Large intestine (tissue), 12 donors: ENCODE data around the gene GLTP. TPM values are rescaled to one million over a fixed set of nuclear protein-coding genes. Genes with fewer than 3 reads are reported as not detected.
A peak's percentile ranks its signal among the peaks of the same experiment; 100 is the strongest.
"Not testable (repeated sequence)": the region's sequence is repeated elsewhere in the genome, so short reads cannot be mapped to it uniquely, and the experiment has no call there.

Experiments
- DNase-seq, 2 donors: peaks; one replicate each; pipeline versions ENCODE4 v3.0.0 to v3.0.0-alpha.2; 2013
- H3K27ac ChIP-seq: one replicate; pipeline ENCODE4 v1.5.1; 2013; ENCODE audit warnings: low read length
- H3K27me3 ChIP-seq: 2 replicates; pipeline ENCODE4 v1.6.1; 2013; ENCODE audit warnings: low read length; ENCODE audit not compliant: control insufficient read depth, insufficient read depth
- H3K36me3 ChIP-seq: 2 replicates; pipeline ENCODE4 v1.6.1; 2013; ENCODE audit warnings: low read length; ENCODE audit not compliant: control insufficient read depth, insufficient read depth
- H3K4me1 ChIP-seq: one replicate; pipeline ENCODE4 v1.6.1; 2013; ENCODE audit warnings: low read length; ENCODE audit not compliant: control insufficient read depth, insufficient read depth
- H3K4me3 ChIP-seq: one replicate; pipeline ENCODE4 v1.5.1; 2013; ENCODE audit warnings: low read length
- H3K9me3 ChIP-seq: one replicate; pipeline ENCODE4 v1.6.1; 2013; ENCODE audit warnings: mild to moderate bottlenecking, low read depth, low read length, moderate library complexity; ENCODE audit not compliant: control insufficient read depth
- WGBS: methylation state at CpG from one replicate; pipeline ENCODE4 v1.1.5; 2013; ENCODE audit warnings: low lambda C conversion rate; ENCODE audit not compliant: insufficient coverage; 5-methylcytosine and 5-hydroxymethylcytosine counted together
- long read RNA-seq, 11 donors: transcript quantifications; one replicate each; lab custom pipeline, GENCODE V29; 2026
- polyA plus RNA-seq: library from polyadenylated mRNA; unstranded; fragments of 120-200 nt; gene quantifications from one replicate; pipeline ENCODE4 v1.2.1, GENCODE V29; 2013

The GLTP gene, protein sequence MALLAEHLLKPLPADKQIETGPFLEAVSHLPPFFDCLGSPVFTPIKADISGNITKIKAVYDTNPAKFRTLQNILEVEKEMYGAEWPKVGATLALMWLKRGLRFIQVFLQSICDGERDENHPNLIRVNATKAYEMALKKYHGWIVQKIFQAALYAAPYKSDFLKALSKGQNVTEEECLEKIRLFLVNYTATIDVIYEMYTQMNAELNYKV
- 24.3 TPM for polyA plus RNA-seq
- long read RNA-seq, donor 1, transcript GLTP-201 (5 exons, 2,356 nt), result major isoform, 7 of 8 reads
- long read RNA-seq, donor 1, partial matches to known transcripts, result 0 of 8 reads
- long read RNA-seq, donor 1, other reads (novel, unspliced or antisense), result 0 of 8 reads
- long read RNA-seq, donor 2, transcript GLTP-201 (5 exons, 2,356 nt), result major isoform, 16 of 17 reads
- long read RNA-seq, donor 2, partial matches to known transcripts, result 0 of 17 reads
- long read RNA-seq, donor 2, other reads (novel, unspliced or antisense), result 0 of 17 reads
- long read RNA-seq, donor 3, result 0 reads
- long read RNA-seq, donor 4, result 0 reads
- long read RNA-seq, donor 5, transcript GLTP-201 (5 exons, 2,356 nt), result major isoform, 8 of 8 reads
- long read RNA-seq, donor 5, partial matches to known transcripts, result 0 of 8 reads
- long read RNA-seq, donor 5, other reads (novel, unspliced or antisense), result 0 of 8 reads
- long read RNA-seq, donor 6, transcript GLTP-201 (5 exons, 2,356 nt), result major isoform, 15 of 15 reads
- long read RNA-seq, donor 6, partial matches to known transcripts, result 0 of 15 reads
- long read RNA-seq, donor 6, other reads (novel, unspliced or antisense), result 0 of 15 reads
- long read RNA-seq, donor 7, transcript GLTP-201 (5 exons, 2,356 nt), result major isoform, 9 of 9 reads
- long read RNA-seq, donor 7, partial matches to known transcripts, result 0 of 9 reads
- long read RNA-seq, donor 7, other reads (novel, unspliced or antisense), result 0 of 9 reads
- long read RNA-seq, donor 8, transcript GLTP-201 (5 exons, 2,356 nt), result major isoform, 21 of 21 reads
- long read RNA-seq, donor 8, partial matches to known transcripts, result 0 of 21 reads
- long read RNA-seq, donor 8, other reads (novel, unspliced or antisense), result 0 of 21 reads
- long read RNA-seq, donor 9, transcript GLTP-201 (5 exons, 2,356 nt), result major isoform, 11 of 11 reads
- long read RNA-seq, donor 9, partial matches to known transcripts, result 0 of 11 reads
- long read RNA-seq, donor 9, other reads (novel, unspliced or antisense), result 0 of 11 reads
- long read RNA-seq, donor 10, transcript GLTP-201 (5 exons, 2,356 nt), result major isoform, 8 of 9 reads
- long read RNA-seq, donor 10, partial matches to known transcripts, result 0 of 9 reads
- long read RNA-seq, donor 10, other reads (novel, unspliced or antisense), result 0 of 9 reads
- long read RNA-seq, donor 11, transcript GLTP-201 (5 exons, 2,356 nt), result major isoform, 6 of 6 reads
- long read RNA-seq, donor 11, partial matches to known transcripts, result 0 of 6 reads
- long read RNA-seq, donor 11, other reads (novel, unspliced or antisense), result 0 of 6 reads

DNA sequence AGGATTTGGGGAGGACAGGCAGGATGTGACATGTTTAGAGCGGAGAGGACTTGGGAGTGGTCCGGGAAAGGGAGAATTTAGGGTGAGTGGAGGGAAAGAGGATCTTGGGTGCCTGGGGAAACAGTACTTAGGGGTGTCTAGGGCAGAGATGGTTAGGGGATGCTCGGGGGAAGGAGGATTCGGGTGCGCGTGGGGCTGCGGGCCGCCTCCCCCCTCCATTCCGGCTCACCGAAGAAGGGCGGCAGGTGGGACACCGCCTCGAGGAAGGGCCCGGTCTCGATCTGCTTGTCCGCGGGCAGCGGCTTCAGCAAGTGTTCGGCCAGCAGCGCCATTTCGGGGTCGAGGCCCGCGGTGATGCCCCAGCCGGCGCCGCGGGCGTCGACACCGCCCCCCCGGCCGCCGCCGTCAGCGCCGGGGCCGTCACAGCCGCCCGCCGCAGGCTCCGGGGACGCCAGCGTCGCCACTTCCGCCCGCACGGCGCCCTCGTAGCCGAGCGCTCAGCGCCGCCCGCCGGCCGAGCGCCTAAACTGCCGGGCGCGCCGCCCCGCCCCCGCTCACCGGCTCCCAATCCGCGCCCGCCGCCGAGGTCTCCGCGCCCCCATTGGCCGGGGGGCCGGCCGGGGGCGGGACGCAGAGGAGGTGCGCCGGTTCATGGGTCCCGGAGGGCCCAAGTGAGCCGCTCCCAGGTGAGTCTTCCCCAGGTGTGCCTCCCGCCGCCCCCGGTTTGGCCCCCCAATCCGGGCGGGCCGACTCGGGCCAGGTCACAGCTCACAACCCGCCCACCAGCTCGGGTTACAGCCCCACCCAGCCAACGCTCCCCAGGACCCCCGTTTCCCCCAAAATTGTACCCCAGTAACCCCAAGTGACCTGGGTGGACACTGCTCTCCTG is at the start of gene GLTP:
TSS of gene GLTP (minus strand) at position 499 of the 889 bp plus-strand sequence. CDS start at position 332, 167 bp downstream.
- H3K4me3 ChIP-seq, result peak within 1 kb of the TSS; percentile 69
- peak; percentile 89 to 93 for DNase-seq
- no CpG with 5 or more reads among the region's 92 CpGs for WGBS
- H3K27ac ChIP-seq, result peak within 1 kb of the TSS; percentile 39
- H3K27me3 ChIP-seq, result no peaks in the 10 kb centered on the region
- H3K4me1 ChIP-seq, result peaks cover 33% of the 10 kb centered on the region
- H3K36me3 ChIP-seq, result no peaks in the 10 kb centered on the region
- no peaks in the 10 kb centered on the region for H3K9me3 ChIP-seq

DNA sequence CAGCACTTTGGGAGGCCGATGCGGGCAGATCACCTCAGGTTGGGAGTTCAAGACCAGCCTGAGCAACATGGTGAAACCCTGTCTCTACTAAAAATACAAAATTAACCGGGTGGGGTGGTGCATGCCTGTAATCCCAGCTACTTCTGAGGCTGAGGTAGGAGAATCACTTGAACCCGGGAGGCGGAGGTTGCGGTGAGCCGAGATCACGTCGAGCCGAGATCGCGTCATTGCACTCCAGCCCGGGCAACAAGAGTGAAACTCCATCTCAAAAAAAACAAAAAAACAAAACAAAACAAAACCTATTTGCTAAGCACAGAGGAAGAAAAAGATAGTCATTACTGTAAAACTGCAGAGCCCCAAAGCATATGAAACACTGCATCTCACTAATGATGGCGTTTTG is 49.0 kb upstream of the GLTP start:
- DNase-seq, H3K27me3 ChIP-seq, H3K9me3 ChIP-seq, H3K27ac ChIP-seq, H3K4me3 ChIP-seq, H3K4me1 ChIP-seq: not testable (repeated sequence)
- peaks cover 46% of the 10 kb centered on the region for H3K36me3 ChIP-seq
- 100% methylated on average over 1 of the region's 14 CpGs for WGBS

DNA sequence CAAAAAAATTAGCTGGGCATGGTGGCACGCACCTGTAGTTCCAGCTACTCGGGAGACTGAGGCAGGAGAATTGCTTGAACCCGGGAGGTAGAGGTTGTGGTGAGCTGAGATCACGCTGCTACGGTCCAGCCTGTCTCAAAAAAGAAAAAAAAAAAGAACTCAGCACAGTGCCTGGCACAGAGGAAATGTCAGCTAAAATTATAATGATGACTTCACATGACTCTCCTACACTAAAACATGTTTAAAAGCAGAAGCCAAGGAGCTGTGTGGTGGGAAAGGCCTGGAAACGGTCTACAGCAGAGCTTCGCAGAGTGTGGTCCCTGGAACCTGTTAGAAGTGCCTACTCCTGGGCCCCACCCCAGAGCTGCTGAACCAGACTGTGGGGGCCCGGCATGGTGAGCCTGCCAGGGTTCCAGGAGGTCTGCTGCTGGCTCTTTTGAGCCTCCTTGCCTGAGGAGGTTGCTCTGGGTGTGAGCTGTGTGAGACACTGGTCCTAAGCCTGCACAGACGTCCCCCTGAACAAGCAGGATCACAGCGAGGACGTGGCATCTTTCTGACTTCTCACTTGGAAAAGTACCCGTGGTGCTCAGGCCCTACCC is 47.8 kb upstream of the GLTP start:
- Histone ChIP-seq H3K27ac (no peak overlapping the region), H3K27me3 (no peaks in the 10 kb centered on the region), H3K4me3 (no peak overlapping the region), H3K36me3 (peaks cover 39% of the 10 kb centered on the region), H3K4me1 (no peaks in the 10 kb centered on the region), H3K9me3 (no peaks in the 10 kb centered on the region)
- WGBS, result no CpG with 5 or more reads among the region's 12 CpGs
- DNase-seq, result no peak

DNA sequence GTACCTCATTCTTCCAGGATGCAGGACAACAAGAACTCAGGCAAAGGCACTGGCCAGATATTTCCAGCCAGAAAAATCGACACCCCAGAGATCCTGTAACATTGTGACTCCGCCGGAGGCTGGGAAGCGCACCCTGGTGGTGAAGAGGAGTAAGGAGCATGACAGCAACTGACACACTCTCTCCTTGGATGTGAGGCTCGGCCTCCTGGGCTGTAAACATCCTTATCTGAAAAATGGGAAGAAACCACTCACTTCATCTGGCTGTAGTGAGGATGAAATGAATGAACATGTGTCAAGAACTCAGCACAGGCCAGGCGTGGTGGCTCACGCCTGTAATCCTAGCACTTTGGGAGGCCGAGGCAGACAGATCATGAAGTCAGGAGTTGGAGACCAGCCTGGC is 47.3 kb upstream of the GLTP start:
- Histone ChIP-seq H3K27ac (no peak overlapping the region), H3K27me3 (no peaks in the 10 kb centered on the region), H3K4me3 (no peak overlapping the region), H3K36me3 (peaks cover 34% of the 10 kb centered on the region), H3K9me3 (no peaks in the 10 kb centered on the region), H3K4me1 (no peaks in the 10 kb centered on the region)
- WGBS, result no CpG with 5 or more reads among the region's 8 CpGs
- DNase-seq, result no peak

DNA sequence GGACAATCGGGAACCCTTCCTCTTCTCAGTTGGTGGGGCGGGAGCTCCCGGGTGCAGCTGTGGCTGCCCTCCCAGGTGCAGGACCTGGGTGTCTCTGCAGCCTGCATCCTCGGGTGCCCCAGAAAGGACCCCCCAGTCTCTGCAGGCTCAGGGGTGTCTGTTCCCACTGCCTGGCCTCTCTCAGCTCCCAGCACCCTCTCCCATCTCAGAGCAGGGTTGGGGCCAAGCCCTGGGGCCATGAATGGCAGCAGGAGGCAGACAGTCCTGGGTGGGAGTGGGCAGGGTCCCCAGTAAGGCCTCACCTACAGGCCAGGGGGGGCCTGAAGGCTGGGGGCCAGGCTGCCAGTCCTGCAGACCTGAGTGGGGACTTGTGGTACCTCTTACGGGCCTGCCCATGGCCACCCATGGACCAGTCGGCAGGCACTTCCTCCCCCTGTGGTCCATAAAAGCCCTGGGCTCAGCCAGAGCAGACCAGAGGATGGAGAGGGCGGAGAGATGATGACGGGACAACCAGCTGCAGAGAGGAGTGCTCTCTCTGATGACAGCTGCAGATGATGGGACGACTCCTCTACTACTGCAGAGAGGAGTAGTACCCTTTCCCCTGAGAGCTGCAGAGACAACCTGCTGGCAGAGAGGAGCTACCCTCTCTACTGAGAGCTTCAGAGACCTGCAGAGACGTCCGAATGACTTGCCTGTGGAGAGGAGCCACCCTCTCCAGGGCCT is 46.3 kb upstream of the GLTP start:
- WGBS, result no CpG with 5 or more reads among the region's 11 CpGs
- DNase-seq, result no peak

DNA sequence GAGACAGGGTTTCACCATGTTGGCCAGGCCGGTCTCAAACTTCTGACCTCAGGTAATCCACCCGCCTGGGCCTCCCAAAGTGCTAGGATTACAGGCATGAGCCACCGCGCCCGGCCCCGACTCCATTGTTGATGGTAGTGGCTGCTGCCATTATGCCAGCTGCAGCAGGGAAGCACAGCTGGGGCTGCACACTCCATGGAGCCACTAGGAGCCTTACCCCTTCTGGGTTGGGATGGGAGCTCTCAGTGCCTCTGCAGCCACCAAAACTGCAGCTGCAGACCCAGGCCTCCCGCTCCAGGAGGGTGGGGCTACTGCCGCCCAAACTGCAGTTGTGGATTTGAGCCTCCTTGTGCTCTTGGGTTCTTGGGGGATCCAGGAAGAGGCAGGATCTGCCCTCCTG is 45.7 kb upstream of the GLTP start:
- H3K27ac ChIP-seq, result no peak overlapping the region
- WGBS, result no CpG with 5 or more reads among the region's 8 CpGs
- H3K36me3 ChIP-seq, result peaks cover 26% of the 10 kb centered on the region
- H3K4me1 ChIP-seq, result no peaks in the 10 kb centered on the region
- no peak overlapping the region for H3K4me3 ChIP-seq
- no peaks in the 10 kb centered on the region for H3K9me3 ChIP-seq
- H3K27me3 ChIP-seq, result no peaks in the 10 kb centered on the region
- DNase-seq, result no peak

More for the DNA sequence above, 46.3 kb upstream of the GLTP start:
- Histone ChIP-seq H3K9me3 (no peaks in the 10 kb centered on the region), H3K4me1 (no peaks in the 10 kb centered on the region), H3K27me3 (no peaks in the 10 kb centered on the region), H3K27ac (no peak overlapping the region), H3K36me3 (peaks cover 30% of the 10 kb centered on the region), H3K4me3 (no peak overlapping the region)

DNA sequence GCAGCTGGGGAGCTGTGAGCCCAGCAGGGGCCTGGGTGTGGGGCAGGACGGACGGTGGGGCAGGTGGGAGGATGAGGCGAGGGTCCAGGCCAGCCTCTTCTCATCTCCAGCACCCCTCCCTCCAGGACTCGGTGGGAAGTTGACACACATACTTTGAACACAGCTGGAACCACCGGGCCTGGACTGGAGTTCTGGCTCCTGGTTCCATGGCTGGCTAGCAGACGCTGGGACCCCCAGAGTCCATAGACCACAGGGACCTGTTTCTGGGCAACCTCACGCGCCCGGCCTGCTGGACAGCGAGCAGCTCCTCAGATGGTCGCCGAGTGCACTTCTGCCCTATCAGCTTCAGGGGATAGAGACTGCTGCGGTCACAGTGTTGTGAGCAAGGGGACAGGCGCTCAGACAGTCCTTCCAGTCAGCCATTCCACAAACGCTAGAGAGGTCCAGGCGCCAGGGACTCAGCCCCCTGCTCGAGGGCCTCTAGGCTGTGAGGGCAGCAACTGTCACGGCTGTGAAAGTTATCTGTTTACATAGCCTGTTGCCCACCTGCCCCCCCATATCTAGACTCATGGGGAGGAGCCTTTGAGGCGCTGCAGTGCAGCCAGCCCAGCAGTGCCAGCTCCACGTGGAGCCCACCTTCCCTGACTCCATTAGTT is 45.0 kb upstream of the GLTP start:
- no peak overlapping the region for H3K4me3 ChIP-seq
- peaks cover 26% of the 10 kb centered on the region for H3K36me3 ChIP-seq
- H3K27ac ChIP-seq, result no peak overlapping the region
- no peaks in the 10 kb centered on the region for H3K4me1 ChIP-seq
- no peak for DNase-seq
- no peaks in the 10 kb centered on the region for H3K9me3 ChIP-seq
- WGBS, result no CpG with 5 or more reads among the region's 20 CpGs
- no peaks in the 10 kb centered on the region for H3K27me3 ChIP-seq

DNA sequence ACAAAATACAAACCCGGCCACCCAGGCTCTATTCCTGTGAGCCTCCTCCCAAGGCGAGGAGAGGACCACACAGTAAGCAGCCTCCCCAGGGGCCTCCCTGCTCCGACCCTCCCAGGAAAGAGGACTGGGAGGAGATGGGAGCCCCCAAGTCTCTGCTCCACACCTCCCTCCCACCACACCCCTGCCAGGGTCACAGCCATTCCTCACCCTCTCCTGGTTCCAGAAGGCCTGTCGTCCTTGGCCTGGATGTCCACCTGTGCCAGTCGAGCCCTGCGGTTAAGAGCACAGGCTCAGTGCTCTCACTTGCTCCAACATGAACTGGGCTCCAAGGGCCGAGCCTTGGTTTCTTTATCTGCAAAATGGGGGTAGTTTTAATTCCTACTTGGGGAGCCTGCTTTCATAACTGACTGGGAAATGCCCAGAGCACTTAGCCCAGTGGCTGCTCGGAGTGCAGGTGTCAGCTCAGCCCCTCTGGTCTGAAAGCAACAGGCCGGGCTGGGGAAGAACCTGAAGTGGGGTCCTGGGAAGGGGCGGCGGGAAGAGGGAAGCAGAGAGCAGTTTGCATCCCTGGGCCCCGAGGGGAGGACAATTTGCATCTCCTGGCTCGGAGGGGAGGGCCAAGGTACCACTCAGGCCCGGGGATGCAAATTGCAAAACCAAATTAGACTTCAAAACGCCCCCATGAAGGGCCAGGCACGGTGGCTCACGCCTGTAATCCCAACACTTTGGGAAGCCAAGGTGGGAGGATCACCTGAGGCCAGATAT is 43.3 kb upstream of the GLTP start:
- peaks cover 36% of the 10 kb centered on the region for H3K36me3 ChIP-seq
- H3K4me3 ChIP-seq, result no peak overlapping the region
- DNase-seq, result no peak
- WGBS, result no CpG with 5 or more reads among the region's 17 CpGs
- H3K27me3 ChIP-seq, result no peaks in the 10 kb centered on the region
- no peaks in the 10 kb centered on the region for H3K9me3 ChIP-seq
- H3K4me1 ChIP-seq, result no peaks in the 10 kb centered on the region
- no peak overlapping the region for H3K27ac ChIP-seq
